Endometrial microvascular endothelial cells (primary cell): Measurements from ENCODE around the gene KRT72. TPM values are rescaled to one million over a fixed set of nuclear protein-coding genes. Genes with fewer than 3 reads are reported as not detected.

Experiments
- in situ Hi-C: cut with HindIII; loops from 2 replicates; pipeline ENCODE4 v1.10.0; 2017; ENCODE audit warnings: low sequenced_read_pairs, low pct_unique_long_range_greater_than_20kb; ENCODE audit errors: inconsistent ontology term
- total RNA-seq: library from RNA; depleted of rRNA; stranded (reverse); fragments of >200 nt; gene quantifications from one replicate; pipeline ENCODE4 v1.2.3, GENCODE V29; 2015; ENCODE audit errors: inconsistent ontology term

KRT72 gene
- total RNA-seq, 1 donor from 2014 or later = not detected

DNA sequence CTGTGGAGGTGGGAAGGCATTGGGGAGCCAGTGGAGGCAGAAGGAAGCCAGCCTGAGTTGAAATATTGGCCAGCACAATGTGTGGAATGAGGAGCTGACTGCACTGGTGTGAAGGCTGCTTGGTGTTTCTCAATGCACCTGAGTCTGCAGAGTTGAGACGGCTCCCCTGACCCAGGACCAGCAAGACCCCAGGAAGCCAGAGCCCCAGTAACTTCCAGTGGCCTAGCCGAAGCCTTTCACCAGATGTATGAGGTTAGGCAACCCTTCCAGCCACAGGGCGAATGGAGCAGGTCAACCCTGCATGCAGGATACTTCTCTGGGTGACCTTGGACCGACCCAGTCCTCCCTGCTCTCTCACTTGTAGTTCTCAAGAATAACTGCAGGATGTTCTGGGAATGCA, 30.0 kb upstream of the KRT72 start:
- in situ Hi-C loops = no loop called here

DNA sequence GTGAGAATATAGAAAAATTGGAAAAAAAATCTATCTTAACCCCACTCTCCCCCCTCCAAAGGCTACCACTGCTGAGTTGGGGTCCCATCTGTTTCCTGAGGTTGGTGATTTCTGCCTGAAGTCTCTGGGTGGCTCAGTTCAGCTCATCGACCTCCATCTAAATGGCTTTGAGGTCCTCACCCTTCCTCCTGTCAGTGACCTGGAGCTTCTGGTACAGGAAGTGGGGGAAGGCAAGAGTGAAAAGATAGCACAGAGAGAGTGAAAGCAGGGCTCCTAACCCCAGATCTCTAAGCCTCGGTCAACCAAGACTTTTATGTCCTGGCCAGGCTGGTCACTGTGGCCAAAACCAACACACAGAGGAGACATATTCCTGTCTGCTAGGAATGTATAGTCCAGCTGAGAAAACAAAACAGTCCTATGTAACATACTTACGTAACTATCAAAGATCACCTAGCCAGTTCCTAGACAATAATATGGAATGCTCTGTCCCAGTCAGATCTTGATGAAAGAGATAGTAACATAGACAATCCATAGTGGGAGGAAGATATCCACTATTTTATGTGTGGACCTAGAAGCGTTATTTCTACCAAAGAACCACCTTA, 29.4 kb upstream of the KRT72 start:
- in situ Hi-C loops = no loop called here

DNA sequence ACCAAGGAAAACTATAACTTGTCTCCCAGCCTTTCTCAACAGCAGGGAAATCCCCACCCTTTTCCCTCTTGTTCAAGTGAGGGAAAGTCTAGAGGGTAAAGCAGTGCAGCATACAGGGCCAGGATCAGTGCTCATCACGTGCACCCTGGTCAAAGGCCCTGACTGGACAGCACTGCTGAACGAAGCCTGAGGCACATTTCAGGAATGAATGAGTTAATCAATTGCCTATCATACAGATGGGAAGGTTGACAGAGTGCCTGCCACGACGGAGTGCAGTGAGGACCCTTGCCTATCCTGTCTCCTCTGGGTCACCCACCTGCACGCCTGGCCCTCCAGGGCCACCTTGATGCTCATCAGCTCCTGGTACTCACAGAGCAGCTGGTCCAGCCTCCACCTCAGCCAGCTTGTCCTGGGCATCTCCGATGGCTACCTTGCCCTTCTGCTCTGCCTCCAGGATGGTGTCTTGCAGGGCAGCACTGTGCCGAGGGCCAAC, 28.8 kb upstream of the KRT72 start:
- in situ Hi-C loops = no loop called here

DNA sequence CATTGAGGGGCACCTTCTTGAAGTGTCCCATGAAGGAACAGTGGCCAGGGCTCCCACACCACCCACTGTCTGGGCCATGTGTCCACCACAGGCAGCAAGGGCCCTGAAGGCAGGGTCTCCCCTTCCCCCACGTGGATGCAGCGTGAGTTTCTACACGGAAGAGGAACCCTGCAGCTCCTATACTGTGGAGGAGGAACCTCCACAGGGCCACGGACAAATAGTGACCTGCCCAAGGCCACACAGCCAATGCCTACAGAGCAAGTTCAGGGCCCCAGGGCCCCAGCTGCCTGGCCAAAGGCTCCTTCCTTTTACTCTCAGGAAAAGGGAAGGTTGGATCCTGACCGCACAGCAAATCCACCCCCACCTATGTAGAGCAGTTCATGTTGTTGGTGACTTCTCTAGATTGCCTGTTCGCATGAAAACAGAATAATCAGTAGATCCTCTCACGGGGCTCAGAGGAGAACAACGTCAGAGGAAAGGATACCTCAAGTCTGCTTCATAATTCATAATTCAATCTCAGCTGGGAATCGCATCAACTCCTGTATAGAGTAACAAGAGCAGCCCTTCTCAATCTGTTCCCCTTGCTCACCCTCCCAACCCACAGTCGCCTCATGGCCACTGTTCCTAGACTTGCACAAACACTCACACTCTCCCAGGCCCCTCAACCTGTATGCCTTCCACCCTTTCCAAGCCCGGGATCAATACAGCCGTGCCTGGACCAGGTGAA, 28.2 kb upstream of the KRT72 start:
- in situ Hi-C loops = no loop called here

DNA sequence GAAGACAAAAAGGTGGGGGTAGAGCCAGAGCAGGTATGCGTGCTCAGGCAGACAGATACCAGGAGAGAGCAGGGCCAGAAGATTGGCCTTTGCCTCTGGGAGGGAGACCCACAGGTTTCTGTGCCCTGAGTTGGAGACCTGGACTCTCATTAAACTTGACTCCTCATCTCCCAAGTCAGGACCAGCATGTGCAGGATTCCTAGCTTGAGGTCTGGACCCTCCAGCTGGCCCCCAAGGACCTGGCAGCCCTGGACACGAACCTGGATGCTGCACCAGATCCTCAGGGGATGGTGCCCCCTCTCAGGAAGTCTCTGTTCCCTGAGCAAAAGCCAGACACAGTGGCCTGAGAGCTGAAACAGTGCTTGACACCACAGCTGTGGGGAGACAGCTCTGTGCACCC, 27.6 kb upstream of the KRT72 start:
- in situ Hi-C loops = no loop called here

DNA sequence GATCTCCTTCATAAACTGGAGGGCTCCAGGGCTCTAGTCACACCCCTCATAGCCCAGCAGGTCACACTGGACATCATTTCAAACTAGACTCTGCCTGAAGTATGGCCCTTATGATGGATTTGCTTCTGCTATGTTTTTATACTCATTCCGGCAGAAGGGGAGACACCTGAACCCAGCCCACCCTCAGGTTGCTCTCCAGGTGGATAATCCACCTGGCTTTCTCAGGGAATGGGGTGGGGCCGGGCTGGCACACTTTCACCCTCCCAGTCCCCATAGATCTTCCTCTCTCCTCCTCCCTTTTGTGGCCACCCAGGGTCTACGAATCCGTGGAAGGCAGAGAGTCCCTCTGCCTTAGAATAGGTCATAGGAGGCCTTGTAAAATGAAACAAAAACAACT, 26.8 kb upstream of the KRT72 start:
- in situ Hi-C loops = no loop called here

GRCh38 chr12:52627395-52628110, 26.3 kb upstream of the KRT72 start:
- in situ Hi-C loops = no loop called here

DNA sequence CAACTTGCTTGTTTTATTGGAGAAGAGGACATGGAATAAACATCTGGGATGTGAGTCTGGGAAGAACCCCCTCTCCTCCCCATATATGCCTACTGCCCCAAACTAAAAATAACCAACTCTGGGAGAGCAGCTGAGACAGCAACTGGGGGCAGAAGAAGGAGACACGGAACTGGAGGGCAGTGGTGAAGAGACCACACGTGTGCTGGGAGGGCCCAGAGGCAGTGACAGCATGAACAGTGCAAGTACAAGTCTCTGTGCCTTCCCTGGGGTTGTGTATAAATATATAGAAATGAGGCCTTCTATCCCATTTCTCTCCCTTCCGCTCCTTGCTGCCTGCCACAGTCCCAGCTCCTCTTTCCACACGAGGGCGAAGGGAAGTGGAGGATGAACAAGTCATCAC, 21.1 kb upstream of the KRT72 start:
- in situ Hi-C loops = no loop called here

DNA sequence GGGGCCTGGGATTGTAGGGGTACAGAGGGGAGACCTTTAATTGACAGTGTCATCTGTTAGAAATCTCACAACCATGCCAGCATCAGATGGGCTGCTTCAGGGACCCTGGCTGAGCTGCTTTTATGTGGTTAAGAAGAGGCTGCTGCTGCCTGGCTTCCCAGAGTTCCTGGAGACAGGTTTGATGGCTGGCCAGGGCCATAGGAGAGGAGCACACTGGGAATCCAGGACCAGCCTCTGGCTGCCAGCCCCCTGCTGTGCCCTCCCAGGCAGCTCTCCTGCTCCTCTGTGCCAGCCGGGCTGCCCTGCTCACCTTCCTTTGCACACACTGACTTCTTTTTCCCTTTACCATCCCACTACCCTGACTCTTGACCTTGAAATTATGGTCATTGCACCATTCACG, 17.6 kb upstream of the KRT72 start:
- in situ Hi-C loops = no loop called here

DNA sequence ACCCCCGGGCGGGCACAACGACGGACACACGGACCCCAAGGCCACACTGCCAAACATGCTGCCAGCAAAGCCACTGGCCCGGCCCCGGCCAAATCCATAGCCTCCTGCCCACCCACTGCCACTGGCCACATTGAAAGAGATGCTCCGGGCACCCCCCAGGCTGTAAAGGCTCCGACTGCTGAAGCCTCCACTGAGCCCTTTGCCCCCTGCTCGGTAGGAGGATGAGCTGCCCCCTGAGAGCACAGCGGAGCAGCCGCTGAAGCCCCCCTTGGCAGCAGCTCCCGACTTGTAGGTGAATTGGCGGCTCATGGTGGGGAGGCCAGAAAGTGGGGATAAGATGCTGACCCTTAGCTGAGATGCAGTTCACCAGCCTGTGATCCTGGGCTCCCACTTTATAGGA, 17.0 kb upstream of the KRT72 start, which contains the start of gene KRT73:
Gene KRT73 (minus strand): TSS at position 344 of the 400 bp plus-strand sequence. CDS start 35 bp downstream, at position 309.
- in situ Hi-C loops = no loop called here

DNA sequence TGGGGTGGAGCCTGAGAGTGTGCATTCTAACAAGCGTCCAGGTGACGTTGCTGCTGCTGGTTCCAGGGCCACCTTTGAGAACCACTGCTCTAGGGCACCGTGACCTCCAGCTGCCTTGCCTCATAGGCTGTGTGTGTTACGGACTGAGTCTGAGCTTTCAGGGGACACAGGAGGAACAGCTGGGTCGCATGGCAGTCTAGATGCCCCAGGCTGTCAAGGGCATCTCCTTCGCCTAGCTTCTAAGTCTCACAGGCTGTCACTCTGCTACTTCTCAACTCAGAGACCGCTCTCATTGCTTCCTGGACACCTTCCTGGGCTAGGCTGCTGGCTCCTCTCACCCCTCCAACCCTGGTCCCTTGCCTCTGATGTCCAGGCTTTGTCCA, 16.1 kb upstream of the KRT72 start:
- in situ Hi-C loops = no loop called here

DNA sequence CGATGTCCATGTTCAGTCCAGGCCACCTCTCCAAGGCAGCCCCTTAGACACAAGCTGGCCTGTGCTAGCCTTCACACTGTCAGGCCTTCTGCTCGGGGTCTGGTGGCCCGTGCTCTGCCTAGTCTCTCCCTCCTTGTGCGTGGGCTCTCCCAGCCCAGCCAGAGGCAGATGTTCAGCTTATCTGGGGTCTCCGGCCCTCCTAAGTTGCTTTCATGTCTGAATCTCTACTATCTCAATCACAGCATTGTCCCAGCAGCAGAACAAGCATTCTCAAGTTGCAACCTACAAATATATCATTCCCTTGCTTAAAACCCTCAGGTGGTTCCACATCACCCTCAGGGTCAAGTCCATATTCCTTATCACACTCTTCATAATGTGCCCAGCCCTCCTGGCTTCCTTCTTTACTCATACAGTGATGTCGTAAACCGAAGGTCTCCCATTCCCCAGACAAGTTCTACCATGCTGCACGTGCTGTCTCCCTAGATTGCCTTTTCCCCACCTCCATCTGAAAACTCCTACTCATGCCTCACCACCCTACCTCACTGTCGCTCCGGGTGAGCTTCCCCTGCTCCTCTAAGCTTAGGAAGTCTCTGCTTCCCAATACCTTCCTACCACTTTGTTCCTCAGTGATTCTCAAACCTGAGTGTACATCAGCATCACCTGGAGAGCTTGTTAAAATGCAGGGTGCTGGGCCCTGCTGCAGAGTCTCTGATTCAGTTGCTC, 15.6 kb upstream of the KRT72 start:
- in situ Hi-C loops = no loop called here

GRCh38 chr12:52615912-52616311, 14.6 kb upstream of the KRT72 start:
- in situ Hi-C loops = no loop called here

DNA sequence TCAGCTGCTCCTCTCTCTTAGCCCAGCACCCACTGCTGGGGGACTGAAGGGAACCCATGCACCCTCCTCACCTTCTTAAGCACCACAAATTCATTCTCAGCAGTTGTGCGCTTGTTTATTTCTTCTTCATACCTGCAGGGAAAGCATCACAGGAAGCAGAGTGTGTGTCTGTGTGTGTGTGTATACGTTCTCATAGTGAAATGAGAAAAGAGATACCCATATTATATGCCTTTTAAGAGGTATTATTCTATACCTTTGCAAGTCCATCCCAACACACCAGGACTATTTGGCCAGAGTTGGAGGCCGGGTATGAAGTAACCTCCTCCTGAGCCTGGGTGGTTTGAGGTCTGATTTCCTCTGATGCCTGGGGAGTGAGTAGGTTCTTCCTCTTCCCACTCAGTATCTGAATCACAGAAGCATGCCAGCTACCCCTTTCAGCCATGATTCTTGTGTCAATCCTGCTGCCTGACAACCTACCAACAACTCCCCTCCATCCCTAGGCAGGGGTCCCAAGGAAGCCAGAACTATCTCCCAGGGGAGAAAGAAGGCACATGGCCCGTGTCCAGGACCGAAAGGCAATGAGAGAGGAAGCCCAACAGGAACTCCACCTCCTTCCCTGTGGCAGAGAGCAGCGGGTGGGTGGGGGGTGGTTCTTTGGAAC, 14.1 kb upstream of the KRT72 start:
- in situ Hi-C loops = no loop called here

DNA sequence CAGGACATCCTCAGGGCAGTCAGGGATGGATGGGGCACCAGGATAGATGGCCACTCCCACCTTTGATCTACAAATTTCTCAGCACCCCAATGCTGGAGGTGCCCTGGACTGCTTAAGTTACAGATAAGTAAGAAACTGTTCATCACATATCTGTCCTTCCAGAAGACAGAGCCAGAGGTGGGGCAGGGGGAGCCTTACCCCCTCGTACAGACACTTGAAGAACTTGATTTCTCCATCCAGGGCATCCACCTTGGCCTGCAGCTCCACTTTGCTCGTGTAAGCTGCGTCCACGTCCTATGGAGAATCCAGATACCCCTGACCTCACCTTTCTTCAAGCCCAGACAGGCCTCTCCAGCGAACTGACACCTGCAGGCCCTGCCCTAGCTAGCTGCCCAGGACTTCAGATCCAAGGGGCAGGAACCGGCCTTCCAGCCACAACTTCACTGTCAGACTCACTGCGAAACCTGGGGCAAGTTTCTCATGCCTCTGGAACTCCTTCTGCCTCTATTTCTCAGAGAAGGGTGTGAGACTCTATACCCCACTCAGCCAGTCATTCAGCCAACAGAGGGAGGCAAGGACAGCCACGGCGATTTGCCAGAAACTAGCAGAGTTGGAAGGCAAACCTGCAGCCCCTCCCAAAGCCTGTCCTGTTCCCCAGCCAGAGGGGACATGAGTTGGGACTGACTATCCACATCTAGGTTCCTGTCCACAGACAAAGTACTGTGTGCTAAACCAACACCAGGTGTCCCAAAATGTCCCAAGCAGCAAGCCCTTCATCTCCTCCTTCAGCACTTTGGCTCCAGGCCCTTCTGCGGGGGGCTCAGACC, 13.3 kb upstream of the KRT72 start:
- in situ Hi-C loops = no loop called here

DNA sequence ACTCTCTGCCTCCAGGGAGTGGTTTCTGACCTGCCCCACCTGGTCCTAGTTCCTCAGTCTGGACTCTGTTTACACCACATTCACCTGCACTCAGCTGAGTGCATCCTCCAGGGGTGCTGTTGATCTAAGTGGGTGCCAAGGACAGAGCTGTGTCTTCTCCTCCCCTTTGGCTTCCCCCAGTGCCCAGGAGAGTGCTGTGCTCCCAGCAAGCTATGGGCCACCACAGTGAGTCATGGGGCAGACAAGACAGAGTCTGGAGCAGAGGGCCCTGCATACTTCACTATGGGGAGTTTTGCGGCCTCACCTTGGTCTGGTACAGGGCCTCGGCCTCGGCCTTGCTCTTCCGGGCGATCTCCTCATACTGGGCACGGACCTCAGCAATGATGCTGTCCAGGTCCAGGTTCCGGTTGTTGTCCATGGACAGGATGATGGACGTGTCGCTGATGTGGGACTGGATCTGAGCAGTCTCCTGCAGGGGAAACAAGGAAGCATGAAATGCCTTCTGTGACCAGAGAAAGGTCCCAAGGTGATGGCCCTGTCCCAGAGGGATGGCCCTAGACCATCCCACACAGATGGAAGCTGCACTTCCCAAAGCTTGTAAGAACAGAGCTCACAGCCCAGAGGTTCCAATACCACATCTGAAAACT, 12.2 kb upstream of the KRT72 start:
- in situ Hi-C loops = no loop called here

DNA sequence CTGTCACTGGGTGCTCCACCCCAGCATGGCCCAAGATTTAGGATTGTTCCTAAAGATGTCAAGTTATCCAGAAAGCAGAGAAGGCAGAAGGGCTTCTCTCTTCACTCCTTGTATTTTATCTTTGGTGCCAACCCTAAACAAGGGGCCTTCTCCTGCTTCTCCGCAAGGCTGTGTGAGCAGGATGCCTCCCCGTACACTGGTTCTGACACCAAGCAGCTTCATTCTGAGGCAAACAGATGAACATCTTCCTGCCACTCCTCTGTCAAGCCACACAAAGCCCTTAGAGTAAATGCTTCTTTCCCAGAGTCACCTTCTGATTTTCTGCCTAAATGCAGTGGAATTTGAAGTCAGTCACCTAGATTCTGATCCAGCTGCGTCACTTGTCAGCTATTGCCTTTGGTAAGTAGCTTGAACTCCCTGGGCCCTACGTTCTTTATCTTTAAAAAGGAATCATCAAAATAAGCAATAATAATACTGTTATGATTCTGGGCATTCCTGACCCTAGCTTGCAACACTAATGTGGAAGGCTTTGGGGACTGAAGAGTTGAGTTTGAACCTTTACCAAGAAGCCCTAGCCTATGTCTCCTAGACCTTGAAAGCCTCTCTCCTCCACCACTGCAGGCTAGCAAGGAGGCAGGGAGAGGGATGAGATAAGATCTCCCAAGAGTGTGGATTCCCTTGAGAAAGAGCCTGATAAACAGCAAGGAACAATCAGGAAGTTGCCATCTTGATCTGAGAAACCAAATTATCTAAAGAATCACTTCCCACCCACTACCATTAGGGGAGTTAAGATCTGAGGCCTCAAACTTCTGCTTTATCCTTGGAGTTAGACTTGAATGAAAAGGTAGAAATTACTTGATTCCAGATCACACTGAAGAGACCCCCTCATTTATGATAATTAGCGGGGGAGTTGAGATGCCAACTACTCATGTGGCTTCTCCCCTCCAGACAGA, 11.4 kb upstream of the KRT72 start:
- in situ Hi-C loops = no loop called here
